Breast epithelium (tissue), 4 donors: ENCODE results near the gene ZMIZ1. TPM values are rescaled to one million over a fixed set of nuclear protein-coding genes. Genes with fewer than 3 reads are reported as not detected.

ENCODE experiments used
- DNase-seq, 2 donors: peaks; one replicate each; pipeline ENCODE4 v3.0.0-alpha.2; 2019; ENCODE audit warnings: low spot score in 2 of 2
- H3K27ac ChIP-seq, 2 donors: fragments of 200-600 bp; sonication (generic) in 1 of 2; one replicate each; pipeline ENCODE4 v1.5.1; 2016 to 2019; ENCODE audit warnings: mild to moderate bottlenecking in 1 of 2
- H3K27me3 ChIP-seq, 2 donors: fragments of 200-600 bp; sonication (generic) in 1 of 2; one replicate each; pipeline versions ENCODE4 v1.5.1 to v1.6.0; 2017 to 2019; ENCODE audit warnings: control low read depth in 1 of 2, mild to moderate bottlenecking in 1 of 2
- H3K36me3 ChIP-seq: fragments of 200-600 bp; one replicate; pipeline ENCODE4 v1.5.1; 2019
- H3K4me1 ChIP-seq, 2 donors: fragments of 200-600 bp; sonication (generic); one replicate each; pipeline ENCODE4 v1.5.1; 2016 to 2019; ENCODE audit warnings: control low read depth in 1 of 2
- H3K4me3 ChIP-seq, 3 donors: fragments of 200-600 bp; sonication (generic); 1 replicate in 2 of 3; 2 replicates in 1 of 3; pipeline ENCODE4 v1.5.1; 2016 to 2019; ENCODE audit warnings: mild to moderate bottlenecking in 3 of 3, moderate library complexity in 2 of 3
- H3K9me3 ChIP-seq, 2 donors: fragments of 200-600 bp; sonication (generic) in 1 of 2; one replicate each; pipeline ENCODE4 v1.5.1; 2016 to 2019; ENCODE audit warnings: control low read depth in 1 of 2
- CTCF ChIP-seq, 3 donors: fragments of 450-650 bp; IDR thresholded peaks; one replicate each; pipeline ENCODE4 v1.5.1; 2016 to 2017; ENCODE audit warnings: antibody characterized with exemption in 3 of 3, mild to moderate bottlenecking in 3 of 3, moderate library complexity in 3 of 3
- POLR2A ChIP-seq: fragments of 450-650 bp; IDR thresholded peaks from one replicate; pipeline ENCODE4 v1.6.1; 2016; ENCODE audit warnings: antibody characterized with exemption, mild to moderate bottlenecking, moderate library complexity
- POLR2AphosphoS5 ChIP-seq, 3 donors: sonication (generic); formaldehyde crosslinking; IDR thresholded peaks; one replicate each; pipeline ENCODE4 v1.6.1; 2017; ENCODE audit warnings: antibody characterized with exemption in 3 of 3
- intact Hi-C: fragments of 100-400 bp; cut with DNase I; formaldehyde crosslinking; loops from one replicate; pipeline ENCODE4 v1.15.1; 2023; ENCODE audit warnings: low total_unique reads
- total RNA-seq, 3 donors: library from RNA; depleted of rRNA; stranded (reverse); fragments of >200 nt; gene quantifications; one replicate each; pipeline ENCODE4 v1.1.0, GENCODE V29; 2016

Gene ZMIZ1
- total RNA-seq, 3 donors from 2014 or later, result 34.4 to 63.7 (median 39.8) TPM

DNA sequence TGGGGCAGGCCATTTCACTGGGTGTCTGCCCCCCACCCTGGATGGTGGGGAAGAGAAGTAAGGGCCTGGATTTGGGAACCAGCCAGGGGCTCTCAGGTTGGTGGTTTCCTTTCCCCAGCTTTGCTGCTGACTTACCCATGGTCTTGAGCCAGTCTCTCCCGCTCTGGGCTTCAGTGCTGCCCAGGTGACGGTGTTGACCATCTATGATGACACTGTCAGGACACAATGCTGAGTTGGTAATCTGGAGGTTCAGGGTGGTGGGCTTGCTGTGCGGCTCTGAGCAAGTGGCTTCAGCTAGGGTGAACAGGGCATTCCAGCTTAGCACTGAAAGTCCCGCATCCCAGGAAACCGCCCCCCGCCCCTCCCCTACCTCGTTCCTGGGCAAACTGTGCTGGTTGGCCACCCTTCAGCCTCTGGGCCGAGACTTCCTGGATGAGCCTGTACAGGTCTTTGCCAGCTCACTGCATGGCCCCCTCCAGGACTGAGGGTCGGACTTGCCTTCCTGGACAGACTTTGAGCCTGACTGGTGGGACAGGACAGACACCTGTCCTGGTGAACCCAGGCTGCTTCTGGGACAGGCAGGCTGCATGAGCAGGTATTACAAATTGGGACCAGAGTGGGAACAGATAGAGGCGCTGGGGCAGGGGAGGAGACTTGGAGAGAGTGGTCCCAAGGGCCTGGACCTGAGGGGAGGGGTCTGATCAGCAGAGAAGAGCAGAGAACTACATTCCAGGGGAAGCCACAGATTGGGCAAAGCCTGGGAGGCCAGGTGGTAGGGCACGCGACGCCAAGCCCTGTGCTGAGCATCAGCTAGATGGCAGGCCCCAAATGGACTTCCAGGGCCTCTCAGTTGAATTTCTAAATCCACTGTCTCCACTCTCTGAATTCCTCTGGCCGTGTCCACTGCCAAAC lies 19.9 kb upstream of the ZMIZ1 start:
- intact Hi-C loops, result no loop called here
- no peaks in the 10 kb centered on the region for H3K9me3 ChIP-seq
- H3K27ac ChIP-seq, result no peak overlapping the region
- H3K36me3 ChIP-seq, result no peaks in the 10 kb centered on the region
- no peak for TF ChIP-seq POLR2AphosphoS5 (IDR thresholded peaks at IDR 0.05)
- no peak for TF ChIP-seq CTCF (IDR thresholded peaks at IDR 0.05)
- TF ChIP-seq POLR2A, result no peak
- H3K27me3 ChIP-seq, result no peaks in the 10 kb centered on the region
- DNase-seq, result peak in 1 of 2 donors; percentile 52
- H3K4me3 ChIP-seq, result no peak overlapping the region
- H3K4me1 ChIP-seq, result no peaks in the 10 kb centered on the region

DNA sequence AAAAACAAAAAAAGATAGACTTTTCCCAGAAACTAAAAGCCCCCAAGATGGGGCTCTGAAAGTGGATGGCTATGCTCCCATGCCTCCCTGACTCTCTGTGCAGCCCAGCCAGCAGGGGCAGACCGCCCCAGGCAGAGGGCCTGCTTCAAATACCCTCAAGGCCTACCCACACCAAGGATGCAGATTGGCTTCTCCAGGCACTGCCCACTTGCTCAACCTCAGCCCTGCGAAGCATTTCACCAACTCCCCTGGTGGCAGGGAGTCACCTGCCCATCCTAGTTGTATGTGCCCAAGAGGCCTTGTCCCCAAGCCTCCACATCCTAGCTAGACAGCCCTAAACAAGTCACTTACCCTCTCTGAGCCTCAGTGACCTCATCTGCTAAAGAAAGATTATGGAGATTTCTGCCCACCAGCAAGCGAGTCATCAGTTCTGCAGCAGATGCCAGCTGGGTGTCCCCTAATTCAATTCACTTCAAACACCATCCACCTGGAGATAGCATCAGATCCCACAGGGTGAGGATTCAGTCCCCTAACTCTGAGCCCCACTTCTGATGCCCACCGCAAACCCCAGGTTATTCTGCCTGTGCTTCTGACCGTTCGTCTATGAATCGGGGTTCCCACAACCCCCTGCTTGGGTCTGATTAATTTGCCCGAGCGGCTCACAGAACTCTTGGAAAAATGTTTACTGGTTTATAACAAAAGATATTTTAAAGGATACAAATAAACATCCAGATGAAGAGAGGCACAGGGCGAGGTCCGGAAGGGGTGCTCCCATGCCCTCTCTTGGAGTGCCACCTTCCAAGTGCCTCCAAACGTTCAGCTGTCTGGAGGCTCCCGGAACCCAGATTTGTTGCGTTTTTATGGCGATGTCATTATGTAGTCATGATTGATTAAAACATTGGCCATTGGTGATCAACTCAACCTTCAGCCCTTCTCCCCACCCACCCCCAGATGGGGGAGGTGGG lies 18.6 kb upstream of the ZMIZ1 start:
- no peak overlapping the region for H3K4me3 ChIP-seq
- H3K9me3 ChIP-seq, result no peaks in the 10 kb centered on the region
- H3K36me3 ChIP-seq, result no peaks in the 10 kb centered on the region
- TF ChIP-seq CTCF (IDR thresholded peaks at IDR 0.05) (no peak), POLR2AphosphoS5 (IDR thresholded peaks at IDR 0.05) (no peak), POLR2A (no peak)
- H3K4me1 ChIP-seq, result no peaks in the 10 kb centered on the region
- no peaks in the 10 kb centered on the region for H3K27me3 ChIP-seq
- intact Hi-C loops, result no loop called here
- peak in 1 of 2 donors; percentile 20 for DNase-seq
- no peak overlapping the region for H3K27ac ChIP-seq

GRCh38 chr10:79050896-79051555 lies 17.7 kb upstream of the ZMIZ1 start:
- H3K4me1 ChIP-seq, result no peaks in the 10 kb centered on the region

GRCh38 chr10:79051766-79052165 lies 17.0 kb upstream of the ZMIZ1 start:
- intact Hi-C loops, result no loop called here
- Histone ChIP-seq H3K4me1 (no peaks in the 10 kb centered on the region), H3K27ac (no peak overlapping the region), H3K27me3 (no peaks in the 10 kb centered on the region), H3K9me3 (no peaks in the 10 kb centered on the region), H3K4me3 (no peak overlapping the region), H3K36me3 (no peaks in the 10 kb centered on the region)
- DNase-seq, result no peak
- TF ChIP-seq CTCF (IDR thresholded peaks at IDR 0.05) (no peak), POLR2AphosphoS5 (IDR thresholded peaks at IDR 0.05) (no peak), POLR2A (no peak)

More at GRCh38 chr10:79050896-79051555, 17.7 kb upstream of the ZMIZ1 start:
- Histone ChIP-seq H3K36me3 (no peaks in the 10 kb centered on the region), H3K9me3 (no peaks in the 10 kb centered on the region), H3K27me3 (no peaks in the 10 kb centered on the region), H3K4me3 (no peak overlapping the region), H3K27ac (no peak overlapping the region)
- peak in 1 of 2 donors; percentile 27 for DNase-seq
- TF ChIP-seq POLR2A (no peak), POLR2AphosphoS5 (IDR thresholded peaks at IDR 0.05) (no peak), CTCF (IDR thresholded peaks at IDR 0.05) (no peak)
- intact Hi-C loops, result no loop called here
